ENCODE data around the gene ZNF281.

DNA sequence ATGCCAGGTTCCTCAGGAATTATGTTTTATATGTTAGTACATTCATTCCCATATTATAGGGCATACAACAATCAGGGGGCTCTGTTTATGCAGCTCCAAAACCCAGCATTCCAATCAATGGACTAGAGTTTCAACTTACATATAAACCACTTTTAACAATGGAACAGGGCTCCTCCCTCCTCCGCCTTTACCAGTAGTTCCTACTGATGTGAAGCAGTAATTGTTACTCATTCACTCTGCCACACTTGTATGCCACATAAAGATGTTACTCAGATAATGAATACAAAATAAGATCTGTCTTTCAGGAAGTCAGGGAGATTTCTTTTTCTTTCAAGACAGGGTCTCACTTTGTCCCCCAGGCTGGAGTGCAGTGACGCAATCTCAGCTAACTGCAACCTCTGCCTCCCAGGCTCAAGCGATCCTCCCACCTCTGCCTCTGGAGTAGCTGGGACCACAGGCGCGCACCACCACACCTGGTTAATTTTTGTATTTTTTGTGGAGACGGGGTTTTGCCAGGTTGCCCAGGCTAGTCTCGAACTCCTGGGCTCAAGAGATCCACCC is 17.1 kb downstream of the ZNF281 start:
- TF ChIP-seq CTCF (IDR thresholded peaks at IDR 0.05), result no peak
- no peak for TF ChIP-seq TEAD4 (IDR thresholded peaks at IDR 0.05; ENCODE audit: borderline replicate concordance, insufficient read depth)
- TF ChIP-seq SMC3 (IDR thresholded peaks at IDR 0.05; ENCODE audit: low read depth, low read length), result no peak
- TF ChIP-seq POLR2AphosphoS5 (IDR thresholded peaks at IDR 0.05; ENCODE audit: low read depth, low read length), result no peak
- TF ChIP-seq RAD21 (IDR thresholded peaks at IDR 0.05; ENCODE audit: low read length), result no peak
- TF ChIP-seq, protein P1, sequence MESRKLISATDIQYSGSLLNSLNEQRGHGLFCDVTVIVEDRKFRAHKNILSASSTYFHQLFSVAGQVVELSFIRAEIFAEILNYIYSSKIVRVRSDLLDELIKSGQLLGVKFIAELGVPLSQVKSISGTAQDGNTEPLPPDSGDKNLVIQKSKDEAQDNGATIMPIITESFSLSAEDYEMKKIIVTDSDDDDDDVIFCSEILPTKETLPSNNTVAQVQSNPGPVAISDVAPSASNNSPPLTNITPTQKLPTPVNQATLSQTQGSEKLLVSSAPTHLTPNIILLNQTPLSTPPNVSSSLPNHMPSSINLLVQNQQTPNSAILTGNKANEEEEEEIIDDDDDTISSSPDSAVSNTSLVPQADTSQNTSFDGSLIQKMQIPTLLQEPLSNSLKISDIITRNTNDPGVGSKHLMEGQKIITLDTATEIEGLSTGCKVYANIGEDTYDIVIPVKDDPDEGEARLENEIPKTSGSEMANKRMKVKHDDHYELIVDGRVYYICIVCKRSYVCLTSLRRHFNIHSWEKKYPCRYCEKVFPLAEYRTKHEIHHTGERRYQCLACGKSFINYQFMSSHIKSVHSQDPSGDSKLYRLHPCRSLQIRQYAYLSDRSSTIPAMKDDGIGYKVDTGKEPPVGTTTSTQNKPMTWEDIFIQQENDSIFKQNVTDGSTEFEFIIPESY (IDR thresholded peaks at IDR 0.05; ENCODE audit: borderline replicate concordance, low read depth), result no peak
- TF ChIP-seq EZH2phosphoT487 (IDR thresholded peaks at IDR 0.05; ENCODE audit: borderline replicate concordance, low read depth), result no peak
- no peak for TF ChIP-seq MXI1 (IDR thresholded peaks at IDR 0.05; ENCODE audit: low read depth, low read length)
- no peak for TF ChIP-seq GATA2 (CRISPR knock-in tag; IDR thresholded peaks at IDR 0.05)
- TF ChIP-seq YY1 (IDR thresholded peaks at IDR 0.05; ENCODE audit: low read depth), result no peak
- TF ChIP-seq REST (IDR thresholded peaks at IDR 0.05; ENCODE audit: low read depth, low read length), result no peak
- no peak for TF ChIP-seq MAX (IDR thresholded peaks at IDR 0.05; ENCODE audit: low read depth)

All from SK-N-SH (cell line).